ENCODE results near the gene OR2F2.

DNA sequence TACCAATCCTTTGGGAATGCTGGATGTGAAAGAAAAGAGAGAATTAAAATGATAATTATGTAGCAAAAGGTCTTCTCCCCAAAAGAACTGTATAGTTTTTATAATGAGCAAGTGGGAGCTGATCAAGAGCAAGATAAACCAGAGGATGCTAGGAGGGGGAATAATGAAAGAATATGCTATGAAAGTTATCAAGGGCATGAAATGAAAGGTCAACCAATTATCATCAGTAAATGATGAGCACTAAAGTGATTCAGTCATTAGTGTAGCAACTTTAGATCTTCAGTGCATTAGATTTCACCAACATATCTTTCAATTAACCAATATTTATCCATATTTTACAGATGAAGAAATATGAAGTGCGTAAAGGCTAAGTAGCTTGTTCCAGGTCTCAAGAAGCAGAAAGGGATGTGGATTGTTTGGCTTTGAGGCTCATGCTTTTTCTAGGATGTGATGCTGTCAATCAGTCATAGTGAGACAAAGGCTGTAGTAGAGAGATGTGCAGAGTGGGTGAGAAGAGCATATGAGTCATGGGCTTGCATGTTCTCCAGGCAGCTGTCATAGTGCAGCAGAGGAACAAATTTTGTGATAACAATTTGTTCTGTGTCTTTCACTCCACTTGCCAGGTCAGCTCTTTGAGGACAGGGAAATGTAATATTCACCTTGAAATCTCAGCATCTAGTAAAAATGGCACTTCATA lies 5.7 kb upstream of the OR2F2 start:
- TF ChIP-seq, protein P1, sequence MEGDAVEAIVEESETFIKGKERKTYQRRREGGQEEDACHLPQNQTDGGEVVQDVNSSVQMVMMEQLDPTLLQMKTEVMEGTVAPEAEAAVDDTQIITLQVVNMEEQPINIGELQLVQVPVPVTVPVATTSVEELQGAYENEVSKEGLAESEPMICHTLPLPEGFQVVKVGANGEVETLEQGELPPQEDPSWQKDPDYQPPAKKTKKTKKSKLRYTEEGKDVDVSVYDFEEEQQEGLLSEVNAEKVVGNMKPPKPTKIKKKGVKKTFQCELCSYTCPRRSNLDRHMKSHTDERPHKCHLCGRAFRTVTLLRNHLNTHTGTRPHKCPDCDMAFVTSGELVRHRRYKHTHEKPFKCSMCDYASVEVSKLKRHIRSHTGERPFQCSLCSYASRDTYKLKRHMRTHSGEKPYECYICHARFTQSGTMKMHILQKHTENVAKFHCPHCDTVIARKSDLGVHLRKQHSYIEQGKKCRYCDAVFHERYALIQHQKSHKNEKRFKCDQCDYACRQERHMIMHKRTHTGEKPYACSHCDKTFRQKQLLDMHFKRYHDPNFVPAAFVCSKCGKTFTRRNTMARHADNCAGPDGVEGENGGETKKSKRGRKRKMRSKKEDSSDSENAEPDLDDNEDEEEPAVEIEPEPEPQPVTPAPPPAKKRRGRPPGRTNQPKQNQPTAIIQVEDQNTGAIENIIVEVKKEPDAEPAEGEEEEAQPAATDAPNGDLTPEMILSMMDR (IDR thresholded peaks at IDR 0.05; ENCODE audit: low read length): no peak
- TF ChIP-seq EZH2 (optimal IDR thresholded peaks at IDR 0.05; ENCODE audit: low read depth, low read length) (no peak), EZH2phosphoT487 (IDR thresholded peaks at IDR 0.05; ENCODE audit: low read length) (no peak)

Measured in MM.1S (cell line).